SIG-M5 treated with dmso at 0.1 percent for 504 hours (cell line): ENCODE measurements around the gene FOXK1.

Experiments
- DNase-seq: peaks from one replicate; lab custom pipeline; 2025; ENCODE audit not compliant: unreplicated experiment; lab: John Stamatoyannopoulos, UW

FOXK1 gene

GRCh38 chr7:4694305-4694704 is 12.2 kb downstream of the FOXK1 start:
- DNase-seq, result no peak

GRCh38 chr7:4698707-4699275 is 16.7 kb downstream of the FOXK1 start:
- DNase-seq, result no peak

DNA sequence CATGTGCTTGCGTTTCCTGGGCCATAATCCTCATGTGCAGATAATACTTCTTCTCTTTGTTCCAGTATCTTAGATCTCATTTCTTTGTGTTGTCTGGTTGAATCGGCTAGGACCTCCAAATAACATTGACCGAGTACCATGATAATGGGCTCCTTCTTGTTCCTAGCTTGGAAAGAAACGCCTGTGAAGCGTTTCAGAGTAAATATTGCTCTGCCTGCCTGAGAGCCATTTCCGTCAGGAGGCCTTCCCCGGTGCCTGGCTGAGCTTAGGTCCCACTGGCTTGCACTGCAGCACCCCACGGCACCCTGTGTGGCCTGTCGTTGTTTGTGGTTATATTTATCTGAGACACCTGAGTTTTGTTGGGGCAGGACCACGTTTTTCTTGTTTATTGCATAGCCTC is 17.7 kb downstream of the FOXK1 start:
- DNase-seq, result no peak

GRCh38 chr7:4700577-4701235 is 18.6 kb downstream of the FOXK1 start:
- no peak for DNase-seq

DNA sequence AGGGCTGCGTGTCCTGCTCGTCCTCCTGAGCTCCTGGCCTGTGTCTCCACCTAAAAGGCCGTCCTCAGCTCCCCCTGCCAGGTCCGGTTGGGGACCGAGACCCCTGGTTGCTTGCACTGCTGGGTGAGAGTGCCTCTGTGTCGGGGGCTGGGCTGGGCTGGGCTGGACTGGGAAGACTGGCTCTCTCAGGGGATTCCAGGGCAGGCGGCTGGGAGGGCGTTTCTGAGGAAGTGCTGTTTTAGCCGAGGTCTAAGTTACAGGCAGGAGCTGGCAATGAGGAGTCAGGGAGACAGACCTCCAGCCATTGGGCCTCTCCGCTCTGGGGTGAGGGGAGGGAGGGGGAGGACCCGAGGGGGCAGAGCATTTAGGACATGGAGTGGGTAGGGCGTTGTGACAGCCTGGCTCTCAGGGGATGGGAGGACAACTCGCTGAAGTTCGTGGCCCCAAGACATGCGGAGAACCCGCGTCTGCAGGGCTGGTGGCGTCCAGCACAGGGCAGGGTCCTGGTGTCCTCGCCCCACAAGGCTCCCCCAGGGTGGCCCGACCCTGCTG is 20.9 kb downstream of the FOXK1 start:
- DNase-seq, result no peak

DNA sequence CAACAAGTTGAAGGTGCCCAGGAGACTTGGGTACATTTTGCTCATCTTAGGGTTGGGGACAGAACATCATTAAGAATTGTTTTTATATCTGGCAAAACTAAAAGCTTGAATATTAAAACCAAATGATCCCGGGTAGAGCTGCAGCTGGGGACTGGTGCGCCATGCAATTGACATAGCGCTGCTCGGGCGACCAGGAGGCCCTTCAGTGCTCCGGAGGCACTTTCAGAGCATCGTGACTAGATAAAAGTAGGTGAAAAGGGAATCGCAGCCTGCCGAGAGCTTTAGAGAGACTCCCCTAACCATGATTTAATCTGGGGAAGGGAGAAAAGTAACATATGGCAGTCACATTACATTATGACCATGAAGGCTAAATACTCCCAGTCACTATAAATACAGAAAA is 21.4 kb downstream of the FOXK1 start:
- DNase-seq, result no peak

- no peak for DNase-seq
These were observed 24.5 kb downstream of the FOXK1 start for GRCh38 chr7:4706384-4707216.

- no peak for DNase-seq
These were observed 25.2 kb downstream of the FOXK1 start for GRCh38 chr7:4707217-4707741.

DNA sequence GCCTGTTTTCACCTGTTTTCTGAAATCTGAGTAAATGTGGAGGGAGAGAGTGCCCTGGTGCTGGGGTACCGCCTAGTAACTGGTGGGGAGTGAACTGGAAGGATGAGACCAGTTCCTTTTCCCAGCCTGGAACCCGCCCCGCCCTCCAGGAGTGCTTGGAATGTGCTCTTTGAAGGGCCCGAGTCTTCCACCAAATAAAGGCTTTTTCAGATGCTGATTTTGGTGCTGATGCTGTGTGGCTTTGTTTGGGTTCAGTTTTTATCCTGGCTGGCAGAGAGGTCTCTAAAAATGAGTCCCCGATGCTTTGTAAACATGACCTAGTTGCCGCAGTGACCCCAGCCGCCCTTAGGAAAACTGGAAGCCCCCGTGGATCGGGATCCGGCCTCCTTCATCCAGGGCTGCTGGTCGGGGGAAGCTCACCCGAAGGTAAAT is 25.9 kb downstream of the FOXK1 start:
- no peak for DNase-seq

DNA sequence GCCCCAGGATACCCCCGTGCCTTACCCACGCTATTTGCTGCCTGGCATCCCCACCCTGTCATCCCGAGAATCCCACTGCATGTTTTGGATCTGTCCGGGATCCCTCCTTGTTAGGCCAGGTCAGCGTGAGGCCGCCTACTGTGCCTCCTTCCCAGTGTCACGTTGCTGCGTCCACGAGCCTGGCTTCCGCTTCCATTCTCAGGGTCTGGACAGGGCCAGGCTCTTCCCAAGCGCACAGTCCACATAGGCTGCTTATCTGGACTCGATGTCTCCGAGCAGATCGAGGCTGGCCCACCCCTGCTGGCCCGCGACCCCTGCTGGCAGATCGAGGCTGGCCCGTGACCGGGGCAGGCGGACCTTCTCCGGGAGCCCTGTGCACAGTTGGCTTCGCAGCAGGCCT is 27.1 kb downstream of the FOXK1 start:
- no peak for DNase-seq

GRCh38 chr7:4711093-4711492 is 29.0 kb downstream of the FOXK1 start:
- DNase-seq, result no peak

- no peak for DNase-seq
These were observed 29.5 kb downstream of the FOXK1 start for GRCh38 chr7:4711634-4712033.

DNA sequence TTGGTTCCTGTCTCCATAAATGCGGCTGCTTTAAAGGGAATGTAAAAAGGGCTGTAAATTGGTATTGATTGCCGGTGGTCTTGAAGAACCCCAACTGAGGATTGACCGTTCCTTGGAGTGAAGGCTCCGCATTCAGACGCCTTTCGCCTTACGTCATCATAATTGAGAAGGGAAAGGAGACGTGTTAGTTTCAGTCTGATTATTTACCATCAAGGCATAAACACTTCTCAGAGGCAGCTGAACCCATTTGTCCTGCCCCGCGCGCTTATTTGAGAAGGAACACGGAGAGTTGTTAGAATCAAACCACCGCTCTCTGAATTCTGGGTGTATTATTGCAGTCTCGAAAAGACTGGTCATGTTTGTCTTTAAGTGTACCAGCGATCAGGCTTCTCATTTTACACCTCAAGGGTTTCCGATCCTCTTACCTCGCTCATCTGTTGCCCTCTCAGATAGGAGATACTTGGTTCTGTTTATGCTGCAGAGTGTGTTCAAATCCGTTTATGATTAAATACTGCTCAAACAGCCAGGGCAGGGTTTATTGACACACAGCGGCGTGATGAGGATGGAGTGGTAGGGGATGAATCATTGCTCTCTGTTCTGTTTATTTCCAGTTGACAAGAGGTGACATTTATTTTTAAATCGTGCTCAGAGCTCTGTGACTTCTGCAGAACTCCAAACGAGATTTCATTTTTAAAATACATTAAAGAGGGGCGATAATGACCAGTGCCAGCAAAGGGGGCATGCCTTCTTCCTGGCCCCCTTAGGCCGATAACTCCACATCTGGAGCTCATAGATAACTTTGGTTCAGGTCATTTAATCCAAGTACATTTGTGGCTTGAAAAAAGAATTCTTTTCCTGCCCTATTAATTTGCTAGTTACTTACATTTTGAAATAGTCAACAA is 30.4 kb downstream of the FOXK1 start:
- peak; percentile 88 for DNase-seq

- peak; percentile 52 for DNase-seq
These were observed 31.2 kb downstream of the FOXK1 start for GRCh38 chr7:4713183-4713784.

DNA sequence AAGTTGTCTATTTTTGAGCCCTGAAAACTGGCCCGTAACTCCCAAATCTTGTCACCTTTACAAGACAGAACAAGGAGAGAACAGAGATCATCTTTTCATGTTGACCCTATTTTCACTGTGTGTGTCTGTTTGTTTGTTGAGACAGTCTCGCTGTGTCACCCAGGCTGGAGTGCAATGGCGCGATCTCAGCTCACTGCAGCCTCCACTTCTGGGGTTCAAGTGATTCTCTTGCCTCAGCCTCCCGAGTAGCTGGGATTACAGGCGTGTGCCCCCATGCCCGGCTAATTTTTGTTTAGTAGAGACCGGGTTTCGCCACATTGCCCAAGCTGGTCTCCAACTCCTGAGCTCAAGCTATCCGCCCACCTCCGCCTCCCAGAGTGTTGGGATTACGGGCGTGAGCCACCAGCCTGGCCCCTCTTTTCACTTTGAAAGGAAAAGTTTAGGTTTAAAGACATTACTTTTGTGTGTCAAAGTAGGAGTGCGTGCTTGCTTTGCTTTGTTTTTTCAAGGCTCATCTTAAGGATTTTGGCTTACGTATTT is 32.1 kb downstream of the FOXK1 start:
- DNase-seq, result no peak

GRCh38 chr7:4714767-4715409 is 32.8 kb downstream of the FOXK1 start:
- peak; percentile 60 for DNase-seq

GRCh38 chr7:4715410-4715776 is 33.3 kb downstream of the FOXK1 start:
- peak; percentile 96 for DNase-seq

DNA sequence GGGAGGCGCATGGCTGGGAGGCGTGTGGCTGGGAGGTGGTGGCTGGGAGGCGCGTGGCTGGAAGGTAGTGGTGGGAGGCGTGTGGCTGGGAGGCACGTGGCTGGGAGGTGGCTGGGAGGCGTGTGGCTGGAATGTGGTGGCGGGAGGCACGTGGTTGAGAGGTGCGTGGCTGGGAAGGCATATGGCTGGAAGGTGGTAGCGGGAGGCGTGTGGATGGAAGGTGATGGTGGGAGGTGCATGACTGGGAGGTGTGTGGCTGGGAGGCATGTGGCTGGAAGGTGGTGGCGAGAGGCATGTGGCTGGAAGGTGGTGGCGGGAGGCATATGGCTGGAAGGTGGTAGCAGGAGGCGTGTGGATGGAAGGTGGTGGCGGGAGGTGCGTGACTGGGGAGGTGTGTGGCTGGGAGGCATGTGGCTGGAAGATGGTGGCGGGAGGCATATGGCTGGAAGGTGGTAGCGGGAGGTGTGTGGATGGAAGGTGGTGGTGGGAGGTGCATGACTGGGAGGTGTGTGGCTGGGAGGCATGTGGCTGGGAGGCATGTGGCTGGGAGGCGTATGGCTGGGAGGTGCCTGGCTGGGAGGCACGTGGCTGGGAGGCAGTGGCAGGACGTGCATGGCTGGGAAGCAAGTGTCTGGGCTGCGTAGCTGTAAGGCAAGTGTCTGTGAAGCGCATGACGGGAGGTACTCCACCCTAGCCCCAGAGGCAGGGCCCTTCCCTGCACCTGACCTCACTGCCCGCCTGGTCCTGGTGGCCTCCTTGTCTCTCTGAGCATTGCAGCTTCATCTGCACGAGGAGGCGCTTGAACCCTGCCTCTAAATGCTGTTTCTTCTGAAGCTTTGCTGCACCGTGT is 35.1 kb downstream of the FOXK1 start:
- no peak for DNase-seq

GRCh38 chr7:4718075-4718474 is 36.0 kb downstream of the FOXK1 start:
- DNase-seq, result no peak
